GM18511 (cell line): ENCODE data around the gene DYNLT2B.
"Not testable (repeated sequence)": the region's sequence is repeated elsewhere in the genome, so short reads cannot be mapped to it uniquely, and the experiment has no call there.

Source experiments
- ATAC-seq: cut with Tn5 transposase; IDR thresholded peaks from one replicate; pipeline ENCODE4 v1.9.1; 2021; ENCODE audit warnings: mild to moderate bottlenecking, moderate library complexity; ENCODE audit not compliant: unreplicated experiment

DYNLT2B gene

GRCh38 chr3:196317687-196318467 is at the start of gene DYNLT2B:
TSS of gene DYNLT2B (minus strand) at chr3:196318240. CDS start at chr3:196318152, 88 bp downstream.
- ATAC-seq = peak; percentile 85

- no peak for ATAC-seq
Measured at GRCh38 chr3:196365736-196366135, 47.7 kb upstream of the DYNLT2B start.

- no peak for ATAC-seq
Measured at GRCh38 chr3:196360586-196360985, 42.5 kb upstream of the DYNLT2B start.

- not testable (repeated sequence) for ATAC-seq
Measured at GRCh38 chr3:196358540-196358939, 40.5 kb upstream of the DYNLT2B start.

- ATAC-seq = no peak
Measured at GRCh38 chr3:196357905-196358304, 39.9 kb upstream of the DYNLT2B start.

- no peak for ATAC-seq
Measured at GRCh38 chr3:196356556-196356955, 38.5 kb upstream of the DYNLT2B start.

GRCh38 chr3:196355668-196356067 is 37.6 kb upstream of the DYNLT2B start:
- ATAC-seq = no peak

GRCh38 chr3:196354132-196354531 is 36.1 kb upstream of the DYNLT2B start:
- ATAC-seq = no peak

GRCh38 chr3:196351541-196351940 is 33.5 kb upstream of the DYNLT2B start:
- no peak for ATAC-seq

- no peak for ATAC-seq
Measured at GRCh38 chr3:196350067-196350466, 32.0 kb upstream of the DYNLT2B start.

- ATAC-seq = no peak
Measured at GRCh38 chr3:196348698-196349097, 30.7 kb upstream of the DYNLT2B start.

GRCh38 chr3:196344663-196345062 is 26.6 kb upstream of the DYNLT2B start:
- ATAC-seq = no peak

- ATAC-seq = not testable (repeated sequence)
Measured at GRCh38 chr3:196343917-196344316, 25.9 kb upstream of the DYNLT2B start.

GRCh38 chr3:196341137-196341536 is 23.1 kb upstream of the DYNLT2B start:
- ATAC-seq = no peak

- no peak for ATAC-seq
Measured at GRCh38 chr3:196340466-196340865, 22.4 kb upstream of the DYNLT2B start.

GRCh38 chr3:196339493-196340254 is 21.6 kb upstream of the DYNLT2B start:
- ATAC-seq = no peak

GRCh38 chr3:196339044-196339443 is 21.0 kb upstream of the DYNLT2B start:
- ATAC-seq = no peak

GRCh38 chr3:196336319-196337145 is 18.5 kb upstream of the DYNLT2B start:
- no peak for ATAC-seq

GRCh38 chr3:196335503-196335948 is 17.5 kb upstream of the DYNLT2B start:
- ATAC-seq = no peak

- ATAC-seq = no peak
Measured at GRCh38 chr3:196334982-196335381, 16.9 kb upstream of the DYNLT2B start.

GRCh38 chr3:196332168-196332567 is 14.1 kb upstream of the DYNLT2B start:
- no peak for ATAC-seq
